Measurements from ENCODE around the gene DSE.
A peak's percentile ranks its signal among the peaks of the same experiment; 100 is the strongest.

DSE gene

DNA sequence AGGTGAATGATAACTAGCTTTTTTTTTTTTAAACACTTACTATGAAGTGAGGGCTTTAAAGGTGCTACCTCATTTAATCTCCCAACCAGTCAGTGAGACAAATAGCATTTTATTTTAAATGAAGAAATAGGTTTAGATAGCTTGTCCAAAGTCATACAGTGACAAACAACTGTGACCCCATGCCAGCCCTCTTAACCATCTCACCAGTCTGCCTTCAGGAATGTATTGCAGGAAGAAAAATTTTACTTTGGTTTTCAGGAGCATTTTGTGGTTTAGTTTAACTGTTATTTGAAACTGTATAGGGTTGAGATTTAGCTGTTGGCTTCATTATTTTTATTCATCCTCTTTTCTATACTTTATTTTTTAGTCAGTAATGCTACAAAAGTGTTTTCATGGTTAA is 18.6 kb downstream of the DSE start:
- no peak for DNase-seq

DNA sequence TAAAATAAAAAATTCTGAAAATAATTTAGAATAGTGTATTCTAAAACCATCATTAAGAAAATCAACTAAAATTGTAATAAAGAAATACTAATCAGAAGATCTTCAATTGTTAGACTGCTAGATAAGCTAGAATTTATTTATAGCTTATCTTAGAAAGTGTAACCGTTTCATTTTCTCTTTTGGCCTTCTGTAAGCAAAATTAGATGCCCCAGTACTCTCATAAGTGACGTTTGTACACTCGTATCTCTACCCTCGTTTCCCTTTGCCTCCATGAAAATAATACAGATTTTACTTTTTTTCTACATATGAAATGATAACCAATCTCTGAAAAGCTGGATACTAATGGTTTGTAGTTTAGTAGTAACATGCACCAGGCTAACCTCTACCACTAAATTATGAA is 19.8 kb downstream of the DSE start:
- DNase-seq: no peak

DNA sequence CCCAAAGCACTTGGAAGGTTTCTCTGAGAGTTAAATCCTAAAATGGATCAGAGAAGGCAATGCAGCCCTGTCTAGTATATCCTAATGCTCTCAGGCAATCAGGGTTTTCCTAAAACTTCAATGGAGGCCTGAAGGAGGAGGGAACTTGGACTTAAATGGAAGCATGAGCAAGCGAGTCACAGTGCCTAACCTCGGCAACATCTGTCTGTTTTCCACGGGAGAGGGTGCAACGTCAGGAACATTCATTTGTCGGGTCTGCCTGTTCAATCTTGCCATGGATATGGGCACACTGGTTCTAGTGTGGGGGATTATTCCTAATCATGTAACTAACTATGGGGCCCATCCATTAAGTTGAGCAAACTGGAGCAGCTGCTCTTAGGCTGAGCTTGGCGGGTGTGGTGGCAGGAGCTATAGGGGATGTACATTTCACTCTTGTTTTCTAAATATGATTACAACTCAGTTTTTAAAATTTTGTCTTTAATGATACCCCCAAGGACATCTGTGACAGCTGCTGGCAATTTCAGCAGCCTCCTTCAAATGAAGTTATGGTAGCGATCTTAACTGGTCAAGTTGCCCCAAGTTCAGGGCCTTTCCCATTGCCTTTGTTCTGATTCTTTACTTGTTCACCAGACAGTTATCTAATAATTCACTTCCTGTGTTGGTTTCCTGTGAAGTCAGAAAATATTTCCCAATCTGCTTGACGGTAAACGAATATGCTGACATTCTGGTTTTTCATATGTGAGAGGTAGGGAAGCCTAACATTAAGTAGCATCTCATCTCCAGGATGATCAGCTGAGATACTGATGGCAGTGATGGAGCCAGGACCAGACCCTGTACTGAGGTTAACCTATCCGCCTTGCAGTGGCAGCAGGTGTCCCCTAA is 21.6 kb downstream of the DSE start:
- no peak for DNase-seq

DNA sequence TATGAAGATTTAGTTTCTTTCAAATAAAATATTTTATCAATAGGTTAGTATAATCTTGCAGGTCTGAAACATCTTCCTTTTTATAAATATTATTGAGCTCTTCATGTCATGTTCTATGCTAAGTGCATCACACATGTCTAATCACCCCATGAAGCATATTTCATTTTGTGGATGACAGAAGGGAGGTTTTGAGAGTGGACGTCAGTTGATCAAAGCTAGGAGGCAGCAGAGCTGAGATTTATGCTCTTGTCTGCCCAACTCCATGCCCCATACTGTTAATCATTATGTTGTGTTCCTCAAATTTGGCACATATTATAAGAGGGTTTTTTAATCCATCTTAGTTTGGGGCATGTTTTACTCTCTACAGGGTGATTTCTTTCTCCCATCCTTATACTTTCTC is 22.7 kb downstream of the DSE start:
- no peak for DNase-seq

DNA sequence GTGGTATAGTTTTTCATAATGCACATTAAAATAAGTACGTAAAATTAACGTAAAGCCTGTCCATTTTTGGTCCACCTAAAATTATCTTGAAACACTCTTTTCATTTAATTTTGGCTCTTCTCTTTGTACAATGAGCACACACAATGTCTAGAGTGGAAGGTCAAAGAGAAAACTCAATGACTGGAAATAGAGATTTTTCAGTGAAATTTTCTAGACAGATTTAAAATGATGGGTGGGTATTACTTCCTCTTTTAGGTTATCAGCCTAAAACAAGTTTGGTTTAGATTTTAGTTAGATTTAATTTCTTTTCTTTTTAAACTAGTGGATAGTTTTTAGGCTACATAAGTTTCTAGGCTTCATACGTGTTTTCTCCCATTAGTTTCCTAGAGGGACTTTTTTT is 24.9 kb downstream of the DSE start:
- DNase-seq: no peak

DNA sequence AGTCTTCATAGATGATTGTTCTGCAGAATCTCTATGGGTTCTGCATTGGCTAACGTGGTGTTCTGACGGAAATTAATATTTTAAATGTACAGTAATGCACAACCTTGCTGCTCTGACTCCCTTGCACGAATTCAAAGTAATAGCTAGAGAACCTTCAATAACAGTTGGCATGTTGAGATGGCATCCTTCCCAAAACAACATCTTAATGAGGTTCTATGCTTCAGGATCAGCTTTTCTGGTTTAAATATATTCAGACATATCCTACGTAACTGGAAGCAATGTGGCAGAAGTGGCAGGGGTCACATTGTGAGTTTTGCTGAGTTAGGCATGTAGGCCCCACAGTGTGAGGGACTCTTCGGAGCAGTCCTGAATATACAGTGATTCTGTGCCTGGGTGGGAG is 25.7 kb downstream of the DSE start:
- no peak for DNase-seq

DNA sequence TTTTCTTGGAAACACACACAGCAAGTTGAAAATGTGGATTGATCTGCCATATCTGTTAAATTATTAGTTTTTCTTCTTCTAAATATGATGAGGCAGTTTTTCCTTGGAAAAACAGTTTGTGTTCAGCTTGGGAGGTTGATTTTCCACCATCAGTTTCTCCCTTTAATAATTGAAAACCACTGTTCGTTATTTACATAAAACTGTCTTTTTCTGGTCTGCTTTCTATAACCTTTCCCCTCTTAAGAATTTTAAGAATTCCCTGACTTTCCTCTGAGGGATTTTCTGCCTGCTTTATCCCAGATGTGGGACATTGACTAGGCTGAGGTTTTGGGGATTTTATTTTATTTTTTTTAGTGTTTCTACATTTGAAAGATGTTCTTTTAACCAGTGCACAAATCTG is 27.2 kb downstream of the DSE start:
- DNase-seq: no peak

DNA sequence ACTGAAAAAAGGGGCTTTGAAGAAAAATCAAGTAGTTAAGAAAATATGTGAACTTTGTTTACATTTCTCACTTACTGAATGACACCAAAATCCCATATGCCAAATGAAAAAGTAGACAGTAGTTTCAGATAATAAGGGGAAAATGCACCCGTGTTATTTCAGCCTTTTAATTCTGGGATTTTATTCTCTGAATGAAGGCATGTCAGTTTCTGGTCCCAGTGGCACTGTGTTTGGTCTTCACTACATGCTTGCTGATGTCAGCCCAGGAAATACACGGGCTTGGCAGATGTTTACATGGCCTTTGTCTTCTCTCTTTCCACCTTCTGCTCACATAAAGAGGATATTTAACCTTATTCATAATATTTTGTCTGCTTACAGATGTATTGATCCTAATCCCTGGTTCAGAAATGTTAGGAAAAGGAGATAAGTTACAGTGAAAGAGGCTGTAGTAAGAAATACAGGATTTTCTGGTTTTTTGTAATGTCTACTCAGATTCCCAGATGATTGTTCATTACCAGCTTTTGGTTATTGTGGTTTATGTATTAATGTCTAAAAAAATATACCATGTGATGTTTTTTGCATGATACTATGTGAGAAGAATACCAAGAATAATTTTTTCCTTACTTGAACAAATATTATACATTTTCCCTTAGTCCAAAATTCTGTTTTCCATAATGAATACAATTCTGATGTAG is 27.7 kb downstream of the DSE start:
- no peak for DNase-seq

DNA sequence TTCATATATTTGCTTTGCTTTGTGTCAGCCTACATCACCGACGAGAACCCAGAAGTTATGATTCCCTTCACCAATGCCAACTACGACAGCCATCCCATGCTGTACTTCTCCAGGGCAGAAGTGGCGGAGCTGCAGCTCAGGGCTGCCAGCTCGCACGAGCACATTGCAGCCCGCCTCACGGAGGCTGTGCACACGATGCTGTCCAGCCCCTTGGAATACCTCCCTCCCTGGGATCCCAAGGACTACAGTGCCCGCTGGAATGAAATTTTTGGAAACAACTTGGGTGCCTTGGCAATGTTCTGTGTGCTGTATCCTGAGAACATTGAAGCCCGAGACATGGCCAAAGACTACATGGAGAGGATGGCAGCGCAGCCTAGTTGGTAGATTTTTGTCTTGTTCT is 28.5 kb downstream of the DSE start:
- no peak for DNase-seq

DNA sequence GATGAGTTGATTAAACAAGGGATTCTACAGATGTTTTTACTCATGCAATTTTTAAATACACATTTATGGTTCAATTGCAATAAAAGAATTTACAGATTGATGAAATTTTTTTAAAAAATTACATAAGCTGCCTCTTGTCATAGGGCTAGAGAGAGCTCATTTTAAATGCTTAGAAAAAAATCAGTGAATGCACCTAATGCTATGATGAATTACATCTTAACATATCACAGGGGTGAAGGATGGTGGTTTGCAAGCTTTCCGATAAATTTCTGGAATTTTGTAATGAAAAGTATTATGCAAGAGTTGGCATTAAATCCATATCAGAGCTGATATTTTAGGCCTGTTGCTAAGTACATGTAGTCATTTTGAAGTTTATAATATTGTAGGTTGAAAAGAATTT is 29.6 kb downstream of the DSE start:
- no peak for DNase-seq

DNA sequence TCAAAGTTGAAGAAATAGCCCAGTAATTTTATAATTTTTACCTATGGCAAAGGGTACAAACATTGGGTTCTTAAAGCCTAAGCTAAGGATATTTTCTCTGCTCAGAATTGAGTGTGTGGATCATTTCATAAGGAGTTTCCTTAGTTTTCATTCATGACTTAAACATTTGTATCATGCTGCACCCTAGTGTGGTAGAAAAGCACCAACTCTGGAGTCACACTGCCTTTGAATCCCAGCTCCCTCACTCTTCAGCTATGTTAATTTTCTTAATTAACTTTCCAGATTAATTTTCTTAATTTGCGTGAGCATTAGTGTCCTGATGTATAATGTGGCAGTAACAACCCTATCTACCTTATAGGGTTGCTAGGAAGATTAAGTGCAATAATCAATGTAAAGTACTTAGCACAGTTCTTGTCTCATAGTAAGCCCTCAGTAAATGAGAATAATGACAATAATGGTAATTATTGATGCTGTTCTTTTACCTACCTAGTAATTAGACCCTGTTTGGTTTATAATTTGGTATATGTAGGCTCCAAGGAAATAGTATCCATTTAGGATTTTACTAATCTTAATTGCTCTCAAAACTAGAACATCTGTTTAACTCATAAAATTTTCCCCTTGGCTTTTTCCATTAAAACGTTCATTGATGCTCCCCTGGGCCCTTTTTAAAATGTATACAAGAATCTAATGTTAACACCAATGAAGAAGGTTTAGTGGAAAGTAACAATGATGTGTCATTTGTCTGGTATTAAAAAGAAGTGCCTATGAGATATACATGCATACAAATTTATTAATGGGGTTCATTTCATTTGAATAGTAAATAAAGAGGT is 31.6 kb downstream of the DSE start:
- DNase-seq: no peak

DNA sequence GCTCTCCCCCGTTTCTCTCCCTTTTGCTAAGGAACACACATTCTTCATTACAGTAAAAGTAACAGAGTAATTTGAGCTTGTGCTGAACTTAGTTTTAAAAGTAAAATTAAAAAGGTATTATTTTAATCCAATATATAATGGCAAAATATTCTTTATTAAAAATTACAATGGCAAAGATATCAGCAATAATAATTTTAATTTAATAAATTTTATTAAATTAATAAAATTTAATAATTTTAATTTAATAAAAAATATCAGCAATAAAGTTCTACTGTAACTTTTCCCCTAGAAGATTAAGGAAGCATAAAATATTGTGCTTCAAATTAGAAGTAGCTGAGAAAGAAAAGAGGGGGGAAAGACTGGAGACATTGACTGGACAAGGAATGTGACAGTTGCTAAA is 32.5 kb downstream of the DSE start:
- DNase-seq: no peak

DNA sequence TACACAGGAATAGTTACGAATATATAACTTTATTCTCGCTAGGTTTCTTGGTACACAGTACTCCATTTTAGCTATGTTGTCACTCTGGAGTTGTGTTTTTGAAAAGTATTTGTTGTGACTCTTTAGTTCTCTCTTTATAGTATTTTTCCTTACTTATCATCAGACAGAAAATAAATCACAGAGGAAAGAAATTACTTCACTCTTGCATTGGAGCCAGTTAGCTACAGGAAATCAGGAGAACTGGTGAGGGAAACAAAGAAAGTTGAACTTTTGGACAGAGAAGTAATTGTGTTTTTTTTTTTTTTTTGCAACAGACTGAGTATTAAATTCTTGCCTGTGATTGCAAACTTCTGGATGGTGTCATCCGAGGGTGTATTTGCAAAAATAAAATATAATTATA is 33.9 kb downstream of the DSE start:
- no peak for DNase-seq

DNA sequence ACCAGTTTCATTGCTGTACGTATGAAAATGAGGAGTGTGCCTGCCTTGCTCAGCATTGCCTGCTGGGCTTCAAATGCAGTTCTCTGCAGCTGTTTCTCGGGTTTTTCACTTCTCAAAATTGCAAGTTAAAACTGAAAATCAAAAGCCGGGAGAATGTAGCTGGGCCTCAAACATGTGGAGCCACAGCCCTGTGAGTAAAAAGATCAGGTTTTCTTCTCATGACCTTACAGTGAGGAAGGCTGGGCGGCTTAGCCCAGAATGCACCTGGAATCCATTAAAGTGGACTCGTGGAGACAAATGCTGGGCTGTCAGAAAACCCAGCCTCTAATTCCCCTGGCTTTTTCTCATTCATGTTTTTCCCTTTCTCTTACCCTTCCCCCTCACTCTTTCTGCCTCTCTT is 34.4 kb downstream of the DSE start:
- no peak for DNase-seq

DNA sequence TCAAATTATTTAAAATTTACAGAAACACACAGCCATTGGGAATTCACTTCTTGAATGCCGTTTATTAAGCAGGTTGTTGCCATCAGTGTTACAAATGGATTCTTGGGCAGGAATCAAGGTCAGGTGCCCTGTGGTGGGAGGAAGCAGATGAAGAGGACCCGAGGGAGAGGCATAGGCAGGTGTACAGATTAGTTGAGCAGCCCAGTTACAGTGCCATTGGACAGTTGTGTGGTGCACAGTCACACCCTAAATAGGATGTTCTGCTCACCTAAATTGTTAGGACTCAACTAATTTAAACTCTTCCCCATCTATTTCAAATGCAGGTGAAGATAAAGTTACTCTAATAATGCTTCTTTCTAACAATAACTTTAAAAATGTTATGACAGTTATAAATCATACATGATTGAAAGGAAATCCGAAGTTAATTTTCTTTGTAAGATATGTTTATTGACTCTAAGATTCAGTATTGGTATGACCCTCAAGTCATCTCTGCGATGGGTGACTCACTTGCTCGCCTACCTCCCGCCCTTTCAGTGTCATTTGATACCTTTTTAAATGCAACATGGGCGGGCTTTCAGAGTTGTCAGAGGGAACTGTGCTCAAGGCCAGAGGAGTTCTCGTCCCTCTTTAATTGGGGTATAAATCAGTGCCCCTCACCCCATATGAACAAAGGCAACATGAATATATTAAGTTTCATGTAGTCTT is 35.1 kb downstream of the DSE start:
- DNase-seq: no peak

DNA sequence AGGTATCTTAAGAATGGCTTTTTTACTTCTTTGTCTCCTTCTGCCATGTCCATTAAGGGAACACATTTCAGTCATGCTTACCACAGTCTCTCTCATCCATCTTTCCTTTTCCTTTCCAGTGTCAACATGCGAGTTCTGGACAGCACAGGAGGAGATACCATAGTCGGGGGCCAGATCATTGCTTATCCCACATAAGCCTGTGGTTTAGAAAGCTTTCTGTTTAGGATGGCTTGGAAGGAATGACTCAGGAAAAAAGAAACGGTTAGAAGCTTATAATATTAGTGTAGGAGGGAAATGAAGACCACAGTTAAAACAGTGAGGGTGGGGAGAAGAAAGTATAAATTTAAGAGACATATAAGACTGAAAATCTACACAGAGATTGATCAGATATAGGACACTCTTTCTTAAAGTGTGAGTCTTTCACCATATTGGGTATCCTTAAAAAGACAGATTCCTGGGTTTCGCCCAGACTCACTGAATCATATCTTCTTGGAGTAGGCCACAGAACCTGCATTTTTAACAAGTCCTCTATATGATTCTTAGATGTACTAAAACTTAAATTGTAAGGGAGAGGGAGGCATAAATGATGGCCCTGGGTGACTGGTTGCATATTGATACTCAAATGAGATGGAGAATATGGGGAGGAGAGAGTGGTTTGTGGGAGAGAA is 36.1 kb downstream of the DSE start:
- no peak for DNase-seq

DNA sequence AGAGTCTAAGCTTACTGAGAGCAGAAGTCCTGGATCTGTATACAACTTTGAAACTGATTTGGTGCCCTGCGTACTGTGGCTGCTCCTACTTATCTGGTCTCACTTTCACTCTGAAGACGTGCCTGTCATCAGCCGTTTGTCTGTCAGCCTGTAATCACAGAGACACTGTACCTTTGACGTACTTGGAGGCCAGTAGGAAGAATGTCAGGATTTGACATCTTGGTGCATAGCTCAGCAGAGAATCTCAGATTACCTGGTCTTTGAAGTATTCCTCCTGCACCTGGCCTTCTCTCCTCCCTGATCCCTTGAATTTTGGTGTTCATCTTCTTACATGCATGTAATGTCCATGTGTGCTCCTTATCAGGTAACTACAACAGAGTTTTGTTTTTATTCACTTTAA is 37.7 kb downstream of the DSE start:
- no peak for DNase-seq

DNA sequence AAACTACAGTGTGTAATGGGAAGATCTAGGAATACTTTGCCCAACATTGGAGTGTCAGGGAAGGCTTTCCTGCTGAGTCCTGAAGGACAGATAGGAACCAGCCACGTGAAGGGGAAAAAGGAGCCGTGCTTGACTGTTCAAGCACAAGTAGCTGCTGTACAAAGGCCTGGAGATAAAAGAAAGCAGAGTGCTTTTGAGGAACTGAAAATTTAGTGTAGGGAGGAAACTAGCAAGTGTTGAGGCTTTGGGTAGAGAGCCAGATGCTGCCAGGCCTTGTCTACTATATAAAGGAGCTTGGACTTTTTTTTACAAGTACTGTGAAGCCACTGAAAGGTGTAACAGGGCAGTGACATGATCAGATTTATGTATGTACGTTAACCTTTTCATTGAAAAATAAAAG is 39.0 kb downstream of the DSE start:
- peak; percentile 54 for DNase-seq

DNA sequence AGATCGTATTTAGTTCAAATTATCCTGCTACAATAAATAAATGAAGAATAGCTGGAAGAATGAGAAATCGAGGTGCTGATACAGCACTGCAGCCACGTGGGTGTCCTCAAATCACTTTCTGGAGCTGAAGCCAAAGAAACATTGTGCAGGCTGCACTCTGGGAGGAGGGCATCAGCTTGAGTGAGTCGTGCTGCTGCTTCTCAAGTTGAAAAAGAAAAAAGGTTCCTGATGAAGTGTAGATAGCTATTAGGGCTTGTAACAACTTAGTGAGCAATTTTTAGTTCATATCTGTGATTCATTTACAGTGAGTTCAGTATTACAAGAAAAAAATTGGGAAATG is 40.5 kb downstream of the DSE start:
- DNase-seq: no peak

DNA sequence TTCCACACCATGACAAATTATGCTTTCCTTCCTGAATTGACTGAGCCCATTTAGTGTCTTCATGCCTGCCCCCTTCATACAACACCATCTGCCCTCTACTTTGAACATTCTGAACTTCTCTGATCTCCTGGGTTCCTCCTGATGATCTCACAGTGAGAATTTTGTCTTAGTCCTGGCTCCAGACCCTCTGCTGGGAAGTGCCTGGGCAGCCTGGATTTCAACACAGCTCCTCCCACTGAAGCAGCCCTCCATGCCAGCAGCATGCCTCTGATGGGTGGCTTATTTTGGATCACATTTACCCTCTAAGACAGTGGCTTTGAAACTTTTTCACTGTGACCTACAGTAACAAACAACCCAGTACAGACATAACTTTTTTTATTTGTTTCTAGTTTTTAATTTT is 41.5 kb downstream of the DSE start:
- no peak for DNase-seq

DNA sequence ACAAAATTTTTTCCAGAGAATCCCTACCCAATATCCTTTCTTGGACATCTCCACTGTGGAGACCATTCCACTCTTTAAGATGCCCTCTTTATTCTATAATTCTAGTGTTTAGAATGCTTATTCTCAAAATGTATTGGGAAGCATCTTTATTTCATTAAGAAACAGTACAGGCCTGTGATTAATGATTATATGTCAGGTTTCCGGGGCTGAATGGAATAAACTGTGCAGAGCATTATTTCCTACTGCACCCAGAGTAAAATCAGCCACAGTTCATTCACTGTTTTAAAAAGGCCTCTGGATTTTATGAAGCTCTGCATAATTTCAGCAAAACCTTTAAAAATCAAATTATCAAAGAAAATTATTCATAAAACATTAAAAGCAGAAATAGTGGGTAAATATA is 42.6 kb downstream of the DSE start:
- no peak for DNase-seq

DNA sequence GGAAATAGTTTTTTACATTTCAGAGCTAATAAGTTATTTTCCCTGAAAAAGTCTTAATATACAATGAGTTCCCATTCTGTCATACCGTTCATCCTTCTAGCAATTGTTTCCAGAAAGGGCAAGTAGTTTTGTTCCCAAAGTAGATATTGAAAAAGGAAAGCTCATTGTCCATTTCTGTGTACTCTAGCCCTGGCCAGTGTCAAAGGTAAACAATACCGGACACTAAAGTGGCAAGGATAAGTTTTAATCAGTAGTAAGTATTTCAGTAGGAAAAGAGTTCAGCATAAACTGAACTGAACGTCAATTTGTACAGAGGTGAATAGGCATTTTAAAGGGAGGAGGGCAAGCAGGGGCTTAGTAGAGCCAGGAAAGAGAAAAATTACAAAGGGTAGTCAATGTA is 46.9 kb downstream of the DSE start:
- DNase-seq: no peak

Data from GDM1 (cell line).